IPS-15b (cell line): ENCODE results near the gene MOB1A.
"Not testable (repeated sequence)": the region's sequence is repeated elsewhere in the genome, so short reads cannot be mapped to it uniquely, and the experiment has no call there.

Experiments used
- H3K27me3 ChIP-seq: one replicate; pipeline ENCODE4 v1.6.1; 2013; ENCODE audit warnings: low read length; ENCODE audit not compliant: control insufficient read depth, insufficient read depth
- H3K36me3 ChIP-seq: one replicate; pipeline ENCODE4 v1.6.1; 2013; ENCODE audit warnings: low read length; ENCODE audit not compliant: control insufficient read depth, insufficient read depth
- H3K4me1 ChIP-seq: one replicate; pipeline ENCODE4 v1.6.1; 2013; ENCODE audit warnings: mild to moderate bottlenecking, low read length; ENCODE audit not compliant: control insufficient read depth, insufficient read depth
- H3K4me3 ChIP-seq: one replicate; pipeline ENCODE4 v1.5.1; 2013; ENCODE audit warnings: low read depth, low read length
- H3K9ac ChIP-seq: one replicate; pipeline ENCODE4 v1.6.1; 2013; ENCODE audit warnings: low read depth, mild to moderate bottlenecking, low read length
- H3K9me3 ChIP-seq: one replicate; pipeline ENCODE4 v1.6.1; 2013; ENCODE audit warnings: mild to moderate bottlenecking, low read length; ENCODE audit not compliant: control insufficient read depth, insufficient read depth

Gene MOB1A

DNA sequence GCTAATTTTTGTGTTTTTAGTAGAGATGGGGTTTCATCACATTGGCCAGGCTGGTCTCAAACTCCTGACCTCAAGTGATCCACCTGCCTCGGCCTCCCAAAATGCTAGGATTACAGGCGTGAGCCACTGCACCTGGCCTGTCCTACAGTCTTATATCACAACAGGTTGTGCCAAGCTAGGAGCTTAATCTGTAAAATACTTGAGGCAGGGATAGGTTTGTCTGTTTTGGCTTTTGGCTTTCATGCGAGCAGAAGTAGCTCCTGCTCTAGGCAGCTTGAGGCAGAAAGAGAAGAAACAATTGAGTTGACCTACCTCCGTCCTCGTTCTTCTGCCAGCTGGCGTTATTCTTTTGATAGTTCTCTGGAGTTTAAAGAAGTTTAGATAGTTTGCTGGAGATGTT lies 37.1 kb upstream of the MOB1A start:
- H3K27me3 ChIP-seq, H3K9me3 ChIP-seq, H3K4me3 ChIP-seq, H3K9ac ChIP-seq, H3K4me1 ChIP-seq: not testable (repeated sequence)
- H3K36me3 ChIP-seq, result peaks cover 37% of the 10 kb centered on the region

DNA sequence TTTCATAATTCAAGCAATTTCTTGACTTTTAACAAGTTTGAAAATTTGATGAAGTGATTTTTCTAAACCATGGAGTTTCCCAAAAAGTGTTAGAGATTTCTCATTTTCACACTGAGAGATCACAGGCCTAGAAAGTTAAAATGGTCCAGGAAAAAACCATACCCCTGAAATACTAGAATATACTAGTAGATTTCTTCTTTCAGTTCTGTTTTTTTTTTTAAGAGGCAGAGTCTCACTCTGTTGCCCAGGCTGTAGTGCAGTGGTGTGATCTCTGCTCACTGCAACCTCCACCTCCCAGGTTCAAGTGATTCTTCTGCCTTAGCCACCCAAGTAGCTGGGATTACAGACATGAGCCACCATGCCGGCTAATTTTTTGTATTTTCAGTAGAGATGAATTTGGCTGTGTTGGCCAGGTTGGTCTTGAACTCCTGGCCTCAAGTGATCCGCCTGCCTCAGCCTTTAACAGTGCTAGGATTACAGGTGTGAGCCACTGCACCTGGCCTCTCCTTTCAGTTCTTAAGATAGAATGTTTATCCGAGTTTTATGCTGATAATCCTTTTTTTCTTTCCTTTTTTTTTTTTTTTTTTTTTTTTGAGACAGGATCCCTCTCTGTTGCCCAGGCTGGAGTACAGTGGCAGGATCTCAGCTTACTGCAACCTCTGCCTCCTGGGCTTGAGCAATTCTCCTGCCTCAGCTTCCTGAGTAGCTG lies 34.2 kb upstream of the MOB1A start:
- H3K27me3 ChIP-seq, result no peaks in the 10 kb centered on the region
- no peak overlapping the region for H3K4me3 ChIP-seq
- H3K36me3 ChIP-seq, result peaks cover 39% of the 10 kb centered on the region
- H3K4me1 ChIP-seq, result no peaks in the 10 kb centered on the region
- H3K9me3 ChIP-seq, result no peaks in the 10 kb centered on the region
- H3K9ac ChIP-seq, result no peak overlapping the region

DNA sequence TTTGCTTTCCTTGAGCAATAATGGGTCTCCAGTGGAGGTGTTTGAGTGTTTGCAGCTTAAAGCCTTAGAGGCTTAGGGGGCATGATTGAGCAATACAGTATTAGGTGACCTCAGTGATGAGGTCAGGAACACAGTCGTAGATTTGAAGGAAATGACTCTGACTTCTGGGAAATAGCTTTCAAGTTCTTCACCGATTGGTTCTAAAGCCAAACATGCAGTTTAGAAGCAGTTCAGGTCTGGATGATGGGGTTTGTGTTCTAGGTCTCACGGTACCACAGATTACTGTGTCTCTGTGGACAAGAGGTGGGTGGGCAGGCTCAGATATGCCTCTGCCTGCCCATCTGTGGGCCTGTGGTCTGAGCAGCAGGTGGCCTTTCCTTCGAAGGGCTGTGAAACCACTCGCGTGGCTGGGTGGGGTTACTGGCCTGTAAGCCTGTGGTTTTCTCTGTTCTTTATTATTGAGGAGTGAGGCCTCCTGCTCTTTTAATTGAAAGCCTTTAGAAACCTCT lies 27.6 kb upstream of the MOB1A start:
- Histone ChIP-seq H3K9ac (no peak overlapping the region), H3K4me3 (no peak overlapping the region), H3K27me3 (no peaks in the 10 kb centered on the region), H3K4me1 (peaks cover 17% of the 10 kb centered on the region), H3K36me3 (peaks cover 31% of the 10 kb centered on the region), H3K9me3 (no peaks in the 10 kb centered on the region)

DNA sequence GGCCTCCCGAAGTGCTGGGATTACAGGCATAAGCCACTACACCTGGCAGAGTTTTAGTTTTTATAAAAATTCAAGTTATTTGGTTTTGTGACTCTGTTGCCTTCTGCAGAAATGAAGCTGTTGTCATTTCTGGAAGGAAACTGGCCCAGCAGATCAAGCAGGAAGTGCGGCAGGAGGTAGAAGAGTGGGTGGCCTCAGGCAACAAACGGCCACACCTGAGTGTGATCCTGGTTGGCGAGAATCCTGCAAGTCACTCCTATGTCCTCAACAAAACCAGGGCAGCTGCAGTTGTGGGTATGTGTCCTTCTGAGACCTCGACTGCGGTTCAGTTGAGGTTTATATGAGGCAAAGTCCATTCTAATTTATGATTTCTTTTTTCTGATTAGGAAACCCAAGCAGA lies 26.9 kb upstream of the MOB1A start:
- no peak overlapping the region for H3K4me3 ChIP-seq

DNA sequence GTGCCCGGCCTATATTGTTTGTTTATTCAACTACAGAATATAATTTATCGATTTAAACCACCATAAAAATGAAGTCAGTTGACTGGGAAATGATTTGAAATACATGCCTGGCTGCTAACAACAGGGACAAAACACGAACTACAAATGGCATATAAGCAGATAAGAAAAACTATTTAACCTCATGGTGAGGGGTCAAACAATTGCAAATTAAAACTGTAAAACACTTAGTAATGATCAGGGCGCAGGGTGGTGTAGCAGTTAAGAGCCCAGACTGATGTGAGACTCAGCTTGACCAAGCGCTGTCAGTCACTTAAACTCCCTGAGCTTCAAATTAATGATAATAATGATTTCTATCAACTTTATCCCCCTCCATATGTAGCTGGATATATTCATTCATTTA lies 26.4 kb upstream of the MOB1A start:
- Histone ChIP-seq H3K9ac (peak overlapping the region; percentile 2), H3K9me3 (no peaks in the 10 kb centered on the region), H3K4me1 (peaks cover 17% of the 10 kb centered on the region), H3K36me3 (peaks cover 31% of the 10 kb centered on the region), H3K4me3 (no peak overlapping the region), H3K27me3 (no peaks in the 10 kb centered on the region)

More for the DNA sequence above, 26.9 kb upstream of the MOB1A start:
- Histone ChIP-seq H3K9me3 (no peaks in the 10 kb centered on the region), H3K4me1 (peaks cover 17% of the 10 kb centered on the region), H3K27me3 (no peaks in the 10 kb centered on the region), H3K9ac (no peak overlapping the region), H3K36me3 (peaks cover 31% of the 10 kb centered on the region)

DNA sequence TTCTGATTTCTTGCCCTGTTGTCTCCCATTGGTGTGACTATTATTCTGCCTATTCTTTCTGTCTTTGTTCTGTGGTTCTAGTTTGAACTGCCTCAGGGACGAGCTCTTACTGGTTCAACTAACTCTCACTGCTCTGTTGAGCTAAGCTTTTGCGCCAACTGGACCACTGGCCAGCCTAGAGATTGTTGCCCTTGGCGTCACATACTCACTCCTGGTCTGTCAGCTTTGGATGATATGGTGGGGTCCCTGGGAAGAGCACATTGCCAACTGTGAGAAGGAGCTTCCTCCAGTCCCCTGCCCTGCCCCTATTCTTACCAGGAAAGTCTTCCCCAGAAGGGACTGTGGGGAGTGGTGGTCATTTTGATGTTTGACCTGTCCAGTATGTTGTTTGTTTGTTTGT lies 25.8 kb upstream of the MOB1A start:
- Histone ChIP-seq H3K4me1 (peaks cover 17% of the 10 kb centered on the region), H3K27me3 (no peaks in the 10 kb centered on the region), H3K4me3 (peak overlapping the region; percentile 24), H3K9ac (no peak overlapping the region), H3K9me3 (no peaks in the 10 kb centered on the region), H3K36me3 (peaks cover 26% of the 10 kb centered on the region)

DNA sequence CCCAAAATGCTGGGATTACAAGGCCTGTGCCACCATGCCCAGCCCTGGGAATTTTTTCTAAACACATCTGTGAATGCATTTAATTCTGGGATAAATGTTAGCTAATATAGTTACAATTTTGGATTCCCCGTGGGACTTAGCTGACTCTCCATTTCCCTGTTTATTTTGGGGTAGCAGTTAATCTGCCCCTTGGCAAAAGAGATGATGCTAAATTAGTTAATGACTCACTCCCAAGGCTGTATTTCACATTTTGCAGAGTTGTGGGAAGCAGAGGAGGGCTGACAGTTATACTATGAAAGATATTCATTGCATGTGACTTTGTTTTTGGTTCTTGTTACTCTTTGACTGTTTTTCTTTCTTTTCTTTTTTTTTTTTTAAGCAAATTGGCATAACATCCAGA lies 22.9 kb upstream of the MOB1A start:
- Histone ChIP-seq H3K9ac (no peak overlapping the region), H3K4me1 (peaks cover 17% of the 10 kb centered on the region), H3K4me3 (no peak overlapping the region)

DNA sequence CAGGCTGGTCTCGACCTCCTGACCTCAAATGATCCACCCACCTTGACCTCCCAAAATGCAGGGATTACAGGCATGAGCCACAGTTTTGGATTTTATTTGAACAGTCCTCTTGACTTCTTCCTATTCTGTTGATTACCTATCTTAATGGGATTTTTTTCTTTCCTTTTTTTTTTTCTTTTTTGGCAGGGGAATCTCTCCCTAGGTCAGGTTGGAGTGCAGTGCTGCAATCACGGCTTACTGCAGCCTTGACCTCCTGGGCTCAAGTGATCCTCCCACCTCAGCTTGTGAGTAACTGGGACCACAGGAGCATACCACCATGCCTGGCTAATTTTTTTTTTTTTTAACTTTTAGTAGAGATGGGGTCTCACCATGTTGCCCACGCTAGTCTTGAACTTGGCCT lies 22.5 kb upstream of the MOB1A start:
- Histone ChIP-seq H3K4me1 (peaks cover 14% of the 10 kb centered on the region), H3K27me3 (no peaks in the 10 kb centered on the region), H3K4me3 (no peak overlapping the region), H3K36me3 (peaks cover 15% of the 10 kb centered on the region), H3K9ac (no peak overlapping the region), H3K9me3 (no peaks in the 10 kb centered on the region)

More for the DNA sequence above, 22.9 kb upstream of the MOB1A start:
- peaks cover 19% of the 10 kb centered on the region for H3K36me3 ChIP-seq
- no peaks in the 10 kb centered on the region for H3K27me3 ChIP-seq
- no peaks in the 10 kb centered on the region for H3K9me3 ChIP-seq

DNA sequence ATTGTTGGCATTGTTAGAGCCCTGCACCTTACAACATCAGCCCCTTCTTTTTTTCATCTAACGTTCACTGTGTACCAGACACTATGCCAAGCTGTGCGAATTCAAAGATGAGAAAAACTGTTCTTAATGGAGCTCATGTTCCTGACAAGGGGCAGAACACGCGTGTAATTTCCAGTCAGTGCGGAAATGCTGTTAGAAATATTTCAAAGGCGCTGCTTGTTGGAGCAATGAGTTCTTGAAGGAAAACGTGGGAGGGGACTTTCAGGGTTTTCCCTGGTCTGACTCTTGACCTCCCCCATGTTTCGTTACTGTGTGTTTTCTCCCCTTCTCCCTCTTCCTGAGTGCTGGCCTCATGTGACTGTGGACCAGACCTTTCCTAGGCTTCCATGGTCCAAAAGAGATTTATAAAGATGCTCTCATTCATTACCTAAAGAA lies 21.2 kb upstream of the MOB1A start:
- Histone ChIP-seq H3K36me3 (peaks cover 9% of the 10 kb centered on the region), H3K4me3 (peak overlapping the region; percentile 98), H3K9me3 (no peaks in the 10 kb centered on the region), H3K27me3 (no peaks in the 10 kb centered on the region), H3K9ac (peak overlapping the region; percentile 99), H3K4me1 (peaks cover 9% of the 10 kb centered on the region)

DNA sequence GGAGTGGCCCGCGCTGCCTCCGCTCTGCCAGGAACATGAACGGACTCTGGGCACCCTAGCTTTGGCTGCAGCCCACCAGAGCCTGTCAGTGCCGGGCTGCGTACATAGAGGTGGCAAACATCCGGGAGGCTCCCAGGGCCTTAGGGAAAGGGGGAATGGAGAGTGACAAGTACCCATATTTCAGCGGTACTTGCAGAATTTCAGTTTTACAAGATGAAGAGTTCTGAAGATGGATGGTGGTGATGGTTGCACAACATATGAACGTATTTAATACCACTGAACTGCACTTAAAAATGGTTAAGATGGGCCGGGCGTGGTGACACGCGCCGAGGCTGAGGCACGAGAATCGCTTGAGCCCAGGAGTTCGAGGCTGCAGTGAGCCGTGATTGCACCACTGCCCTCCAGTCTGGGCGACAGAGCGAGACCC lies 20.6 kb upstream of the MOB1A start:
- peak overlapping the region; percentile 98 for H3K4me3 ChIP-seq
- peaks cover 7% of the 10 kb centered on the region for H3K4me1 ChIP-seq
- peak overlapping the region; percentile 99 for H3K9ac ChIP-seq
- no peaks in the 10 kb centered on the region for H3K27me3 ChIP-seq
- H3K9me3 ChIP-seq, result no peaks in the 10 kb centered on the region
- peaks cover 5% of the 10 kb centered on the region for H3K36me3 ChIP-seq

DNA sequence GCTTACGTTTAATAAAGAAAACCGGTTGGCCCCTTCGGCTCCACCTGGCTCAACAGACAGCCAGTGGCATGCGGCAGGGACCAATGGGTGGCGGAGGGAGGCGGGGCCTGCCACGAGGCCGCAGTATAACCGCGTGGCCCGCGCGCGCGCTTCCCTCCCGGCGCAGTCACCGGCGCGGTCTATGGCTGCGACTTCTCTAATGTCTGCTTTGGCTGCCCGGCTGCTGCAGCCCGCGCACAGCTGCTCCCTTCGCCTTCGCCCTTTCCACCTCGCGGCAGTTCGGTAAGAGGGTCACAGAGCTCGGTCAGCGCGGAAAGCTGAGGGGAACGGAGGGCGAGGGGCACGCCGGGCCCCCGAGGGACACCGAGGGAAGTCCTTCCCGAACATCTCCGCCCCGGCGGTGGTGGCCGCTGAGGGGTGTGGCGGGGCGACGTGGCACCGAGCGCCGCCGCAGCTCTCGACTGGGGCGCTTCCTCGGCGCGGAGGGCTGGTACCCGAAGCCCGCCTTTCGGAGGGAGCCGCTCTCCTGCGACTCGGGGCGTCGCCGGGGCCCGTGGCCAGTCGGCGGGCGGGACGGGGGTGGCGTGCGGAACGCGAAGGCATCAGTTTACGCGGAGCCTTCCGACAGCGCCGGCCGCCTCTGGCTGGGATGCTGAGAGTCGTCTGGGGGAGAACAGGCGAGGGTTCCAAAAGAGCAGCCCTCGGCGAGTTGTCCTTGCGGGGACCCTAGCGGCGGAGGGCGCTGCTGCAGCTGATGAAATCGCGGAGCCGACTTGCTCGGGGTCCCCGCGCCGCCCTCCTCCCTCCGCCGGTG lies 20.0 kb upstream of the MOB1A start, which contains the start of gene MTHFD2:
Gene MTHFD2 (plus strand): TSS at position 155 of the 814 bp plus-strand sequence. CDS start 27 bp downstream, at position 182.
- peaks cover 4% of the 10 kb centered on the region for H3K36me3 ChIP-seq
- H3K4me1 ChIP-seq, result peaks cover 3% of the 10 kb centered on the region
- peak within 1 kb of the TSS; percentile 98 for H3K4me3 ChIP-seq
- no peaks in the 10 kb centered on the region for H3K9me3 ChIP-seq
- H3K27me3 ChIP-seq, result no peaks in the 10 kb centered on the region
- H3K9ac ChIP-seq, result peak within 1 kb of the TSS; percentile 99
